ENCODE data around the gene NDEL1. TPM values are rescaled to one million over a fixed set of nuclear protein-coding genes. Genes with fewer than 3 reads are reported as not detected.

Gene NDEL1
- total and polyA plus RNA-seq, 7 donors = 24.6 to 79.2 (median 37.7) TPM

- Histone ChIP-seq H3K9me3 (no peaks in the 10 kb centered on the region), H3K4me3 (no peak overlapping the region), H3K27me3 (ENCODE audit: insufficient read depth in 3 of 3, low read length in 2 of 3) (no peaks in the 10 kb centered on the region), H3K4me1 (peaks cover 17% of the 10 kb centered on the region), H3K36me3 (ENCODE audit: insufficient read depth in 1 of 2, low read depth in 1 of 2) (peaks cover 4 to 67% of the 10 kb centered on the region in 2 donors), H3K27ac (no peak overlapping the region)
- DNase-seq (no peak), ATAC-seq (no peak)
- 56 to 63% (median 60%) methylated on average over 4 of the region's 4 CpGs for WGBS, 3 donors
- TF ChIP-seq CTCF (IDR thresholded peaks at IDR 0.05) = no peak
- intact Hi-C loops (cut with DNase I) = no loop called here
Observed at GRCh38 chr17:8445536-8445935, 9.9 kb downstream of the NDEL1 start.

GRCh38 chr17:8447799-8448198 is 12.1 kb downstream of the NDEL1 start:
- Histone ChIP-seq H3K27me3 (ENCODE audit: insufficient read depth in 3 of 3, low read length in 2 of 3) (no peaks in the 10 kb centered on the region), H3K27ac (no peak overlapping the region), H3K9me3 (no peaks in the 10 kb centered on the region), H3K4me3 (no peak overlapping the region), H3K36me3 (ENCODE audit: insufficient read depth in 1 of 2, low read depth in 1 of 2) (peaks cover 4 to 89% of the 10 kb centered on the region in 2 donors), H3K4me1 (peaks cover 10% of the 10 kb centered on the region)
- ATAC-seq (no peak), DNase-seq (no peak)
- intact Hi-C loops (cut with DNase I) = no loop called here
- WGBS, 3 donors = 75 to 78% (median 77%) methylated on average over 4 of the region's 4 CpGs
- no peak for TF ChIP-seq CTCF (IDR thresholded peaks at IDR 0.05)

- H3K36me3 ChIP-seq (ENCODE audit: insufficient read depth in 1 of 2, low read depth in 1 of 2) = peaks cover 4 to 94% of the 10 kb centered on the region in 2 donors
- H3K4me3 ChIP-seq = no peak overlapping the region
- intact Hi-C loops (cut with DNase I) = no loop called here
- no peak overlapping the region for H3K27ac ChIP-seq
- DNase-seq (no peak), ATAC-seq (no peak)
- H3K27me3 ChIP-seq (ENCODE audit: insufficient read depth in 3 of 3, low read length in 2 of 3) = no peaks in the 10 kb centered on the region
- 77 to 78% (median 78%) methylated on average over 3 of the region's 3 CpGs for WGBS, 3 donors
- H3K9me3 ChIP-seq = no peaks in the 10 kb centered on the region
- peaks cover 5% of the 10 kb centered on the region for H3K4me1 ChIP-seq
- no peak for TF ChIP-seq CTCF (IDR thresholded peaks at IDR 0.05)
Observed at GRCh38 chr17:8448310-8448709, 12.6 kb downstream of the NDEL1 start.

DNA sequence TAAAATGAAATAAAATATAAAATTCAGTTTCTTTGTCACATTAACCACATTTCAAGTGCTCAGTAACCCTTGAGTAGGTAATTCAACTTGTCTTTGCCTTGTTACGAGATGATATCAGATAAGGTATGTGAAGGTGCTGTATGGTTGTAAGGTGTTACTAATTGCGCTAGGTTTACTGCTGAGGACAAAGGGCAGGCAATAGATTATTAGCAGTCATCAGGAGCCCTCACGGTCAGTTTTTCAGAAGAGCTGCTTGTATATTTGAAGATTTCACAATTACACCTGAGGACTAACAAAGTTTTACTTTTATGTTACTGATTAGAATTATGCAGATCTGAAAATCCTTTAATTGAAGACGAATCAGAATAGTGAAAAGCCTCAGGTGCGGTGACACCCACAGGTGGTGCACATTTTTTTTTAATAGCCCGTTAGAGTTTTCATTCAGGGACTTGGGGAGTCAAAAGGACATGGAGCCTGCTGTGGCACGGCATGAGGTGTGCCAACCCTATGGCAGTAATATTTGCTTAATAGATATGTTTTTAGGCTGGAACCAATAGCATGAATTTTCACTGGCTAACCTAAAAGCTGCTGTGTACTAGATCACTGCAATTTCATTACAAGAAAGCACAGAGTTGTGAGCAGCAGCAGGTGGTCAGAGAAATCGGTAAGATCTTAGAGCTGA is 16.4 kb downstream of the NDEL1 start:
- 84 to 91% (median 89%) methylated on average over 8 of the region's 8 CpGs for WGBS, 3 donors
- intact Hi-C loops (cut with DNase I) = no loop called here
- Histone ChIP-seq H3K27ac (no peak overlapping the region), H3K9me3 (no peaks in the 10 kb centered on the region), H3K36me3 (ENCODE audit: insufficient read depth in 1 of 2, low read depth in 1 of 2) (peaks cover 10 to 100% of the 10 kb centered on the region in 2 donors), H3K4me3 (no peak overlapping the region), H3K4me1 (peaks cover 14% of the 10 kb centered on the region), H3K27me3 (ENCODE audit: insufficient read depth in 3 of 3, low read length in 2 of 3) (no peaks in the 10 kb centered on the region)
- TF ChIP-seq CTCF (IDR thresholded peaks at IDR 0.05) = no peak
- ATAC-seq = no peak
- DNase-seq = no peak

- peaks cover 14% of the 10 kb centered on the region for H3K4me1 ChIP-seq
- no peaks in the 10 kb centered on the region for H3K27me3 ChIP-seq (ENCODE audit: insufficient read depth in 3 of 3, low read length in 2 of 3)
- no peak overlapping the region for H3K27ac ChIP-seq
- 83 to 86% (median 84%) methylated on average over 3 of the region's 3 CpGs for WGBS, 3 donors
- no peak for DNase-seq
- no peaks in the 10 kb centered on the region for H3K9me3 ChIP-seq
- no peak for TF ChIP-seq CTCF (IDR thresholded peaks at IDR 0.05)
- peaks cover 16 to 100% of the 10 kb centered on the region in 2 donors for H3K36me3 ChIP-seq (ENCODE audit: insufficient read depth in 1 of 2, low read depth in 1 of 2)
- no peak for ATAC-seq
- no peak overlapping the region for H3K4me3 ChIP-seq
- intact Hi-C loops (cut with DNase I) = no loop called here
Observed at GRCh38 chr17:8453326-8453725, 17.6 kb downstream of the NDEL1 start.
